Ecto neural progenitor cell (in vitro differentiated cells): Measurements from ENCODE around the gene VTCN1.

Experiments used
- DNase-seq: peaks from one replicate; pipeline ENCODE4 v3.0.0-alpha.2; 2018; ENCODE audit warnings: low spot score

The VTCN1 gene

DNA sequence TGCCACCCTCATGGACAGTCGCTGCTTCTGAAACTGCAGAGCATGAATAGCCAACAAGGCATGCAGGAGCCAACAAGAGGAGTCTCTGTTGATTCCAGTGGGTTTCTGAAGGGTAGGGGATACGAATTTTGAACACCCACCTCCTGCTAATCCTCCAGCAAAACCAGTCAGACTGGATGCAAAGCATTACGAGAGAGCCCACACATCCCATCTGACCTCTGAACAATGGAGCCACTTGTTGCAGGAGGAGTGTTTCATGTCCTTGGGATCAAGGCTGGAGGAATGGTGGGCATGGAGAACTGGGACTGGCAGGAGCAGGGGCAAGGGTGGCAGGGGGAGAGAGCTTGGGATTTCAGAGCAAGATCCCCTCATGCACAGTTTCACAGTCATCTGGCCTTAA, 1.6 kb downstream of the VTCN1 start:
- no peak for DNase-seq

GRCh38 chr1:117208580-117208979, 2.1 kb downstream of the VTCN1 start:
- DNase-seq = no peak

DNA sequence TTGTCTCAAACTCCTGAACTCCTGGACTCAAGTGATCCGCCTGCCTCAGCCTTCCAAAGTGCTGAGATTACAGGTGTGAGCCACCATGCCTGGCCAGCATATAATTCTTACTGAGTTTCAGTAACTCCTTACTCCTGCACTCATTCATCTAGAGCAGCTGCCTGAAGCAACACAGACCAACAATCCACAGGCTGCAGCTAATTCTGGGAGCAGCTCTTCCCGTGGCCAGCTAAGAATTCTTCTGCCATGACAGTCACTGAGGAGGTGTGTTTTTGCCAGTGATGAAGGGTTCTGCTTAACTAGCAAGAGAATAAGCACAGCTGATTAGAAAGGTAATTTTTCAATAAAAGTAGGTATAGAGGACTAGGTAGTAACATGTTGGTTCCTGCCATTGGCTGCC, 5.4 kb downstream of the VTCN1 start:
- no peak for DNase-seq

GRCh38 chr1:117201808-117202207, 8.9 kb downstream of the VTCN1 start:
- no peak for DNase-seq

- no peak for DNase-seq
Observed at GRCh38 chr1:117198097-117198496, 12.6 kb downstream of the VTCN1 start.

GRCh38 chr1:117189726-117190125, 21.0 kb downstream of the VTCN1 start:
- DNase-seq = no peak

DNA sequence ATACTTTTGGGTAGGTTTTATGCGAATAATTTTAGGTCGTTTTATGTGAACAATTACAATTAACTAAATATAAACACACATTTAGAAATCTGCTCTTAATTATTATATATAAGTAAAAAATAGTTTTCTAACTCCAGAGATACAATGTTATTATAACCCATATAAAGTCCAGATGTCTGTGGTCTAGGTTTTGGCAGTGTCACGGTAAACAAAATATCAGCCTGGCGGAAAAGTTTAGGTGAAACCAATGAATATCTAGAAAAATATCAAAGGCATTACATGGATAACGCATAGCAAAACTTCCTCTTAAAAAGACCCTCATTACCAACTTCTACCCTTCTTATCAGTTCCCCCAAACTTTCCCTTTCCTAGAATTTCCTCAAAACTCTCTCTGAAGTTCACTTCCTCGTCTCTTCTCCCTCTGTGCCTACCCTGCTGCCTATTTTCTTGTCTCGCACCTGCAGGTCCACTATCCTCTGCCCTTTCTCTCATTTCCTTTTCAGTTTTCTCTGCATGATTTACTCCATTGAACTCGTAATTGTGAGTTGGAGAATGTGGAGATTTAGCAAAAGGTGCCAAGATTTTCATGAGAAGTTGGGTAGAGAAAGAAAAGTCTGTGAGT, 21.8 kb downstream of the VTCN1 start:
- no peak for DNase-seq

DNA sequence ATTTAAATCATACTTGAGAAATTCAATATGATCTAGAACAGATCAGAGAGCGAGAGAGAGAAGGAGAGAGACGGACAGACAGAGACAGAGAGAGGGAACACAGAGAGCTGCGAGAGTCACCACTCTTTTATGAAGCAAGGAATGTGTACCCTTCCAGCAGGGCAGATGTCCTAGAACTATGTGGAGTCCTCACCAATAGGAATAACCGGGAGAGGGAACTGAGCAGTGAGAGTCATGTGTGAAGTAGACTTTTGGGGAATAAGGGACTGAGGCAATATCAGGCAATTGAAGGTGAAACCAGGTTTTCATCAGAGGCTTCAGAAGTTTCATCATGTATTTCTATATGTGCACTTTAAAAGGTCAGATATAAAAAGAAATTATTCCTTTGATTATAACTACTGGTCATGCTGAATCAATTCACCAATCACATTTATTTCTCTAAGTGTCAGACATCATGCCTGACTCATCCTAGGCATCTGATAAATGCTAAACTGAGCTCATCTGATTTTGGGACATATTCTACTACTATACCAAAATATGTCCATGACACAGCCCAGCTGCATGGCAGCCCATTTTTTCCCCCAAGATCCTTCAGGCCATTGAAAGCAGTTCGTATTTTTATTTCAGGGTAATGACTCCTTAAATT, 22.4 kb downstream of the VTCN1 start:
- no peak for DNase-seq

- DNase-seq = no peak
Observed at GRCh38 chr1:117183112-117183511, 27.6 kb downstream of the VTCN1 start.

- no peak for DNase-seq
Observed at GRCh38 chr1:117182319-117182718, 28.4 kb downstream of the VTCN1 start.

GRCh38 chr1:117181630-117182041, 29.1 kb downstream of the VTCN1 start:
- DNase-seq = no peak

GRCh38 chr1:117180147-117180967, 30.4 kb downstream of the VTCN1 start:
- no peak for DNase-seq

DNA sequence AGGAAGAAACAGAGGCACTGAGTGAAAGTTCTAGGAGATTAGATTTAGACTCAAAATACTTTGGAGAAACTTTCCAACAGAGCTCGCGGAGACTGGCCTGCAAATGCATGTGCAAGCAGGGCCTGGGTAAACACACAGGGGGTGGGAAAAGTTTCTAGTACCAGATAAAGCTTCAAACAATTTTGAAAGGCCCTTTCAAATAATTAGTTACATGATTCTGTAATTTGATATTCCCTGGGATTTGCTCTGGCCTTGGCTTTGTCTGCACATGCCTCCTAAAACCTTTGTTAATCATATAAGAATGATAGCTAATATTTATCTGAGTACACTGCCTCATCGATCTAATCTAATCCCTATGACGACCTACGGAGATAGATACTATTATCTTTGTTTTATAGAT, 31.3 kb downstream of the VTCN1 start:
- no peak for DNase-seq

- no peak for DNase-seq
Observed at GRCh38 chr1:117178756-117179155, 32.0 kb downstream of the VTCN1 start.

- no peak for DNase-seq
Observed at GRCh38 chr1:117177376-117177775, 33.4 kb downstream of the VTCN1 start.

DNA sequence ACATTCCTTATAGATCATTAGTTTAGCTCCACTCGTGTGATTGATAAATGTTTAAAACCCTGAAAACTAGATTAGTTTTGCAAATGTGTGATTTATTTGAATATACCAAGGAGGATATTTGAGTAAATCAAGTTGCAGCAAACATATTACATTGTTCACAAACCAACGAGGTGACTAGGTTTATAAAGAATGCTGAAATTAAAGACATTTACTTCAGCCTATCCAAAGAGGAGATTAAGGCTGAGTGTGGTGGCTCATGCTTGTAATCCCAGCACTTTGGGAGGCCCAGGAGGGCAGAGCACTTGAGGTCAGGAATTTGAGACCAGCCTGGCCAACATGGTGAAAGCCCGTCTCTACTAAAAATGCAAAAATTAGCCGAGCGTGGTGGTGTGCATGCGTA, 34.1 kb downstream of the VTCN1 start:
- DNase-seq = no peak

DNA sequence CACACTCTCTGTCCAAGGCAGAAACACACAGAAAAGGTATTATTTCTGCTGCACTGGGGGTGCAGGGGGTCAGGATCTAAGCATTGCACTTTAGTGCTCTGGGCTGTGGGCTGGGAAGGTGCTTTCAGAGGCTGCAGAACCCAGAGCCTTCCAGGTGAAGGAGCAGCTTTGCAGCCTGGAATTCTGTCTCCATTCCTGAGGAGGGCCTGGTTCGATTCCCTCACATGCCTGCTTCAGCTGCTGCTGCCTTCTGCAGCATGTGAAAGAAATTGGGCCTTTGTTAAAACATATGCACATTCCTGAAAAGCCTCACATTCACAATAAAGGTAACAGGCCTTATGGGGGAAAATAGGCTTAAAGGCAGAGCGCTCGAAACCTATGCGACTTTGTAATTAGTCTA, 35.9 kb downstream of the VTCN1 start:
- no peak for DNase-seq

DNA sequence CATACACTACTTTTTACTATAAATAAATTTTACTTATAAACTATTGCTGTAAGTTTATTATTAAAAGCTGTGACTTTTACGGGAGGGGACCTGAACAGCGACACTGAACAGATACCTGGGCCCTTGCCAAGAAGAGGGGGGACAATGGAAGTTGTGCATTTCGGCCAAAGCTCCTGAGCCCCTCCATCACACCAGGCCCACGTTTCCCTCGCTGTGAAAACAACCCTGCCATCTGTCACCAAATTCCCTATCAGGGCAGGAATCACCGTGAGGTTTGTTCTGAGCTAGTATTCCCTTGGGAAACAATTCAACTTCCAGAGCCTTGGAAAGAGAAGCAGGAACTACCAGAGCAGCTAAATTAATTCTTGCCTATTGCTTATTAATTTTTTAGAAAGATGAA, 37.0 kb downstream of the VTCN1 start:
- DNase-seq = no peak

GRCh38 chr1:117173006-117173405, 37.7 kb downstream of the VTCN1 start:
- DNase-seq = no peak

DNA sequence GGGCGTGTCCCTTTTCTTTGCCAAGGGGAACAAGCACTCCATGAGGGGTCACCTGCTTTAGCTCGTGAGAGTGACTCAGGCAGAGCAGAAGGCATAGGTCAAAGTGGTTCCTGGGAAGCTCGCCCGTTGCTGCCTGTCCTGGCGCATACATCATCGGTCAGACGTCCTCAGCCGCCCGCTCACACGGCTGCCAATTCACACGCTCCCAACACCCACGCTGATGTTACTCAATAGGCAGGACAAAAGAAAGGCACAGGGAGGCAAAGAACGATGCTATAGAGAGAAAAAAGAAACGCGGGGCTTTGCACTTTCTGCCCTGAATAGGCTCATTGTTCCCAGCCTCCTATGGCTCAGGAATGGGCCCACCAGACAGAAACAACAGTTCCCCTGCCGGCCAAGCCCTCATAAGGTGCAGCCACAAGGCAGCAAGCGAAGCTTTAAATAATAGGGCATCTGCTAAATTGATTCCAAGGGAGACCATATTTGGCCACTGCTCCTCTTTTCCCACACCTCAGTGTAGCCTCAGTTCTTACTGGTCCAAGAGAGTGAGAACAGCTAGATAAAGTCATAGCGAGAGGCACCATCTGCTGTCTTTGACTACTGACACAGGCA, 38.7 kb downstream of the VTCN1 start:
- peak; percentile 58 for DNase-seq

- DNase-seq = no peak
Observed at GRCh38 chr1:117169871-117170596, 40.7 kb downstream of the VTCN1 start.

DNA sequence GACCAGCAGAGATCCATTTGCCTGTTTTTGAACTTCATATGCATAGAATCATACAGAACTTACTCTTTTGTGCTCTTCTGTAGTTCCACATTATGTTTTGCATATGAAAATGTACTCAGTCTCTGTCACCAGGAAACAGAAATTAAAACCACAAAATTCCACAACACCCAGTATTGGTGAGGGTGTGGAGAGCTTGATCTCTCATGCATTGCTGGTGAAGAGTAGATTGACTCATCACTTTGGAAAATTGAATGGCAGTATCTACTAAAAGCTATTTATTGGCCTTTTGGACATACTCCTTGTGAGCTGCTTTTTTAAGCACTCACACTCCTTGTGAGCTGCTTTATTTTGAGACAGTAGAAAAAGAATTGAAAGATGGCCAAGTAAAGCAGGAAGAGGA, 43.3 kb downstream of the VTCN1 start:
- DNase-seq = no peak
